HG02938 (cell line): ENCODE data around the gene PGGHG.
"Not testable (repeated sequence)": the region's sequence is repeated elsewhere in the genome, so short reads cannot be mapped to it uniquely, and the experiment has no call there.

Experiments used
- ATAC-seq: cut with Tn5 transposase; IDR thresholded peaks from one replicate; pipeline ENCODE4 v1.9.1; 2021; ENCODE audit warnings: mild to moderate bottlenecking, moderate library complexity; ENCODE audit not compliant: unreplicated experiment

The PGGHG gene

GRCh38 chr11:296171-297050 is 7.5 kb downstream of the PGGHG start:
- ATAC-seq = no peak

- ATAC-seq = no peak
These were observed 8.2 kb downstream of the PGGHG start for GRCh38 chr11:297051-297585.

GRCh38 chr11:297586-298405 is 8.9 kb downstream of the PGGHG start:
- no peak for ATAC-seq

- ATAC-seq = no peak
These were observed 9.6 kb downstream of the PGGHG start for GRCh38 chr11:298406-299065.

- no peak for ATAC-seq
These were observed 10.4 kb downstream of the PGGHG start, which contains the start of gene IFITM5 for GRCh38 chr11:299081-299891. Gene IFITM5, minus strand, starts transcription at chr11:299526. Its CDS starts 36 bp downstream, at chr11:299490.

GRCh38 chr11:299951-300735 is 11.2 kb downstream of the PGGHG start:
- no peak for ATAC-seq

GRCh38 chr11:303363-303762 is 14.4 kb downstream of the PGGHG start:
- ATAC-seq = no peak

GRCh38 chr11:304061-304506 is 15.2 kb downstream of the PGGHG start:
- ATAC-seq = no peak

GRCh38 chr11:304915-305843 is 16.3 kb downstream of the PGGHG start:
- no peak for ATAC-seq

GRCh38 chr11:305844-306211 is 16.9 kb downstream of the PGGHG start:
- ATAC-seq = no peak

- no peak for ATAC-seq
These were observed 17.9 kb downstream of the PGGHG start for GRCh38 chr11:306645-307371.

- ATAC-seq = not testable (repeated sequence)
These were observed 19.1 kb downstream of the PGGHG start, which contains the start of gene IFITM2 for GRCh38 chr11:307766-308708. Gene IFITM2, plus strand, starts transcription at chr11:307816. Its CDS starts 377 bp downstream, at chr11:308193.

GRCh38 chr11:308740-309665 is 20.1 kb downstream of the PGGHG start:
- ATAC-seq = not testable (repeated sequence)

- ATAC-seq = not testable (repeated sequence)
These were observed 21.1 kb downstream of the PGGHG start for GRCh38 chr11:309979-310572.
